ENCODE data around the gene NCBP1. TPM values are rescaled to one million over a fixed set of nuclear protein-coding genes. Genes with fewer than 3 reads are reported as not detected.
A peak's percentile ranks its signal among the peaks of the same experiment; 100 is the strongest.

Gene NCBP1, protein sequence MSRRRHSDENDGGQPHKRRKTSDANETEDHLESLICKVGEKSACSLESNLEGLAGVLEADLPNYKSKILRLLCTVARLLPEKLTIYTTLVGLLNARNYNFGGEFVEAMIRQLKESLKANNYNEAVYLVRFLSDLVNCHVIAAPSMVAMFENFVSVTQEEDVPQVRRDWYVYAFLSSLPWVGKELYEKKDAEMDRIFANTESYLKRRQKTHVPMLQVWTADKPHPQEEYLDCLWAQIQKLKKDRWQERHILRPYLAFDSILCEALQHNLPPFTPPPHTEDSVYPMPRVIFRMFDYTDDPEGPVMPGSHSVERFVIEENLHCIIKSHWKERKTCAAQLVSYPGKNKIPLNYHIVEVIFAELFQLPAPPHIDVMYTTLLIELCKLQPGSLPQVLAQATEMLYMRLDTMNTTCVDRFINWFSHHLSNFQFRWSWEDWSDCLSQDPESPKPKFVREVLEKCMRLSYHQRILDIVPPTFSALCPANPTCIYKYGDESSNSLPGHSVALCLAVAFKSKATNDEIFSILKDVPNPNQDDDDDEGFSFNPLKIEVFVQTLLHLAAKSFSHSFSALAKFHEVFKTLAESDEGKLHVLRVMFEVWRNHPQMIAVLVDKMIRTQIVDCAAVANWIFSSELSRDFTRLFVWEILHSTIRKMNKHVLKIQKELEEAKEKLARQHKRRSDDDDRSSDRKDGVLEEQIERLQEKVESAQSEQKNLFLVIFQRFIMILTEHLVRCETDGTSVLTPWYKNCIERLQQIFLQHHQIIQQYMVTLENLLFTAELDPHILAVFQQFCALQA
- total RNA-seq (2011; cell fraction: chromatin; rRNA removed; ENCODE audit: low replicate concordance) = 50.3 and 119 TPM in 2 replicates
- 30.9 and 32.9 TPM in 2 replicates for total RNA-seq (2011; cell fraction: nucleolus; rRNA removed)
- total RNA-seq (2011; cell fraction: nucleoplasm; rRNA removed) = 50.1 and 77.7 TPM in 2 replicates
- total RNA-seq (2014; rRNA removed) = 47.5 and 56.2 TPM in 2 replicates
- 62.3 and 67.2 TPM in 2 replicates for total RNA-seq (2014; rRNA removed; fragmentation: Illumina TruSeq; extraction: Trizol)
- 52.8 and 57.5 TPM in 2 replicates for total RNA-seq (2015; rRNA removed; fragmentation: Illumina TruSeq; extraction: Trizol)
- total RNA-seq (2021) = 59.6 and 60.2 TPM in 2 replicates
- polyA plus RNA-seq (2011; rRNA removed) = 51.4 and 69.7 TPM in 2 replicates
- 15.0 and 20.9 TPM in 2 replicates for polyA plus RNA-seq (2011; cell fraction: cytosol; rRNA removed)
- 45.1 and 51.8 TPM in 2 replicates for polyA plus RNA-seq (2011; cell fraction: nucleus; rRNA removed)
- polyA plus RNA-seq (2012) = 36.5 and 42.5 TPM in 2 replicates
- polyA plus RNA-seq (2014; fragmentation: Illumina TruSeq; extraction: Trizol) = 55.7 and 64.6 TPM in 2 replicates
- 10 to 100 TPM; 29.4 to 37.1 TPM for polyA plus RNA-seq (2014; fragmentation: Nextera tagmentation; extraction: Ambion mirVana)
- polyA plus RNA-seq (2014; rRNA removed) = 41.7 and 55.5 TPM in 2 replicates
- 76.3 and 88.4 TPM in 2 replicates for polyA minus RNA-seq (2011; rRNA and poly(A)+ RNA removed)
- polyA minus RNA-seq (2011; cell fraction: cytosol; rRNA and poly(A)+ RNA removed) = 23.4 and 31.7 TPM in 2 replicates
- polyA minus RNA-seq (2011; cell fraction: nucleus; rRNA and poly(A)+ RNA removed) = 36.9 and 68.3 TPM in 2 replicates
- Bru-seq, nascent RNA = percentile 93 among the genes with signal in this experiment
- BruChase-seq, experiment 1, labeled RNA remaining after a 2-hour chase = percentile 93 among the genes with signal in this experiment
- BruChase-seq, experiment 2, labeled RNA remaining after a 6-hour chase = percentile 91 among the genes with signal in this experiment
- long read RNA-seq, experiment 1, full-length matches to known transcripts = 345 of 454 reads
- long read RNA-seq, experiment 1, partial matches to known transcripts = 48 of 454 reads
- long read RNA-seq, experiment 1, other reads (novel, unspliced or antisense) = 61 of 454 reads
- long read RNA-seq, experiment 2, full-length matches to known transcripts = 28 of 86 reads
- long read RNA-seq, experiment 2, partial matches to known transcripts = 13 of 86 reads
- long read RNA-seq, experiment 2, other reads (novel, unspliced or antisense) = 45 of 86 reads
- long read RNA-seq, experiment 3, full-length matches to known transcripts = 51 of 82 reads
- long read RNA-seq, experiment 3, partial matches to known transcripts = 13 of 82 reads
- long read RNA-seq, experiment 3, other reads (novel, unspliced or antisense) = 18 of 82 reads

- CTCF ChIA-PET (ENCODE audit: low intra/inter-chr PET ratio) = no interaction called here
- H3K27me3 ChIP-seq (ENCODE audit: control insufficient read depth in 2 of 2, insufficient read depth in 2 of 2, low read length in 2 of 2) = no peaks in the 10 kb centered on the region
- peak within 1 kb of the TSS; percentile 98 for H3K27ac ChIP-seq (ENCODE audit: extremely low read depth, low read depth, low read length)
- no peaks in the 10 kb centered on the region for H3K9me3 ChIP-seq (replicated peaks; ENCODE audit: control insufficient read depth, insufficient read depth, low read depth, low read length)
- H2AFZ ChIP-seq (ENCODE audit: low read depth, low read length) = peak within 1 kb of the TSS; percentile 97
- peak within 1 kb of the TSS; percentile 76 for H3K4me3 ChIP-seq
- no peaks in the 10 kb centered on the region for H3K9me1 ChIP-seq (ENCODE audit: control insufficient read depth, insufficient read depth, low read length)
- no TSS peak for BruUV-seq (replicated peaks)
- in situ Hi-C loops (cut with MboI) = no loop called here
- H3K9ac ChIP-seq (ENCODE audit: insufficient read depth in 1 of 2, low read depth in 2 of 2, low read length in 2 of 2) = peak within 1 kb of the TSS; percentile 95 to 99
- ATAC-seq (peak; percentile 92), DNase-seq (ENCODE audit: extremely low read depth in 1 of 4, low spot score in 3 of 4) (peak; percentile 91 to 98 (median 93)), FAIRE-seq (peak; percentile 87)
- peaks cover 8% of the 10 kb centered on the region; the same call in 1 of the 2 replicates for H4K20me1 ChIP-seq (replicated peaks; ENCODE audit: control insufficient read depth, insufficient read depth, low read length)
- H3K4me2 ChIP-seq (ENCODE audit: insufficient read depth, low read length) = peak within 1 kb of the TSS; percentile 91
- 0% methylated on average over 53 of the region's 83 CpGs for WGBS (ENCODE audit: insufficient coverage, low coverage, missing lambda C conversion rate)
- H3K36me3 ChIP-seq (ENCODE audit: control insufficient read depth, insufficient read depth, low read length) = peaks cover 22% of the 10 kb centered on the region
- POLR2A ChIA-PET = interaction anchor here (0.6 to 2.7 kb wide), 23 partner anchors 7 to 624 kb away, joined by 3 to 18 read pairs (median 4); no protein-coding TSS in a partner anchor
- peaks cover 4 to 24% of the 10 kb centered on the region in 2 experiments; a peak in 3 of 5 replicates for H3K4me1 ChIP-seq (replicated peaks in 1 of 2; ENCODE audit: control insufficient read depth in 2 of 2, insufficient read depth in 2 of 2, low read length in 2 of 2)
- peaks cover 89% of the 10 kb centered on the region for H3K79me2 ChIP-seq (ENCODE audit: control insufficient read depth, insufficient read depth, low read length)
- intact Hi-C loops (cut with micrococcal nuclease) = no loop called here
- TF ChIP-seq TEAD4 (IDR thresholded peaks at IDR 0.05; ENCODE audit: low read length) (no peak; the same call in 1 of the 2 replicates), TEAD4 (CRISPR knock-in tag; IDR thresholded peaks at IDR 0.05; ENCODE audit: borderline replicate concordance) (peak; percentile 95), PYGO2 (tag; IDR thresholded peaks at IDR 0.05) (no peak), SAFB (IDR thresholded peaks at IDR 0.05; ENCODE audit: borderline replicate concordance, low read depth, low read length) (no peak), KLF13 (tag; IDR thresholded peaks at IDR 0.05; ENCODE audit: borderline replicate concordance, low read depth) (peak; percentile 38; the same call in 1 of the 2 replicates), ZNF551 (CRISPR knock-in tag; IDR thresholded peaks at IDR 0.05) (no peak), WHSC1 (IDR thresholded peaks at IDR 0.05; ENCODE audit: low read length) (no peak), YBX1 (IDR thresholded peaks at IDR 0.05) (no peak), MBD2 (IDR thresholded peaks at IDR 0.05; ENCODE audit: borderline replicate concordance, low read depth) (peak; percentile 82)
- TF ChIP-seq, protein P1, sequence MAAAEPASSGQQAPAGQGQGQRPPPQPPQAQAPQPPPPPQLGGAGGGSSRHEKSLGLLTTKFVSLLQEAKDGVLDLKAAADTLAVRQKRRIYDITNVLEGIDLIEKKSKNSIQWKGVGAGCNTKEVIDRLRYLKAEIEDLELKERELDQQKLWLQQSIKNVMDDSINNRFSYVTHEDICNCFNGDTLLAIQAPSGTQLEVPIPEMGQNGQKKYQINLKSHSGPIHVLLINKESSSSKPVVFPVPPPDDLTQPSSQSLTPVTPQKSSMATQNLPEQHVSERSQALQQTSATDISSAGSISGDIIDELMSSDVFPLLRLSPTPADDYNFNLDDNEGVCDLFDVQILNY (CRISPR knock-in tag; IDR thresholded peaks at IDR 0.05) = no peak; the same call in 1 of the 2 replicates
Observed at GRCh38 chr9:97632985-97633858, at the start of gene NCBP1, which contains the start of gene TSTD2. TSS of gene NCBP1 (plus strand) at chr9:97633821. CDS start at chr9:97633882, 61 bp downstream. TSS of gene TSTD2 (minus strand) at chr9:97633368. CDS start at chr9:97627562, 5,806 bp downstream.
